ENCODE results near the gene DLX1.

The DLX1 gene

GRCh38 chr2:172094294-172095145 lies 9.2 kb downstream of the DLX1 start:
- DNase-seq: peak in 1 of 2 experiments; percentile 31
- no peak for TF ChIP-seq POLR2A (IDR thresholded peaks at IDR 0.05; ENCODE audit: low read length)

DNA sequence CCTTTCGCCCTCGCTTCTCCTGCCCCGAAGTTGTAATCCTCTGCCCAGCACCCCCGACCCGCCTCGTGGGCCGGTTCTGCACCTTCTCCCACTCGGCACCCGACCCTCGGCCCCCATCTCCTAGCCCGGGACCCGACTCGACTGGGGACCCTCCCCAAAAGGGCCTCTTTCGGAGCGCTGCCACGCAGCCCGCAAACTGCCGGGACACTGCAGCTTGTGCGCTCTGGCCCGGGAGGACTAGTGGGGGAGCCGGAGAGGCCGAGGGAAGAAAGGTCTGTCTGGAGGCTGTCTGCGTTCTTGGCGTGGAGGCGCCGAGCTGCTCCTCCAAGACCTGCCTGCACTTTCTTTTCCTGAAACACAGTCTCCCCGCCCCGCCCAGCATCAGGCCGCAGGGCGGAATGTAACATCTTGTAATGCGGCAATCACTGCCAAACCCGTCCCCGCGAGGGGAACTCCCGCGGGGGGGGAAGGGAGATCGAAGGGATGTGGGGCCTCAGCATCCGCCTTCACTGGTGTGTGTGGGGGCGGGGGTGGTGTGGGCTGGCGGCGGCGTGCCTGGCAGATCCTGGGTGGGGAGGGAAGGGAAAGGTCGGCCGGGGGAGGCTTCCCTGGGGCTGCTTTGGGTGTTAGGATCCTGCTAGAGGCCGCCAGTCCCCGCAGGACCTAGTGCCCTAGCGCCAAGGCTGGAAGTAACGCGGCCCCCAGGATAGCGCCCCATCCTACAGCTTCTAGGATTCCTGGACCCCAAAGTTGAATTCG lies 10.0 kb downstream of the DLX1 start:
- peak; percentile 25 to 58 for DNase-seq
- TF ChIP-seq GATA1 (IDR thresholded peaks at IDR 0.05; ENCODE audit: low read depth, low read length) (no peak), POLR2A (IDR thresholded peaks at IDR 0.05; ENCODE audit: low read length) (no peak)

GRCh38 chr2:172095905-172096625 lies 10.8 kb downstream of the DLX1 start:
- DNase-seq: peak in 1 of 2 experiments; percentile 35

GRCh38 chr2:172096626-172097547 lies 11.6 kb downstream of the DLX1 start:
- DNase-seq: peak in 1 of 2 experiments; percentile 26
- no peak for TF ChIP-seq POLR2A (IDR thresholded peaks at IDR 0.05; ENCODE audit: low read length)
- no peak for TF ChIP-seq GATA1 (IDR thresholded peaks at IDR 0.05; ENCODE audit: low read depth, low read length)

More at GRCh38 chr2:172095905-172096625, 10.8 kb downstream of the DLX1 start:
- TF ChIP-seq POLR2A (IDR thresholded peaks at IDR 0.05; ENCODE audit: low read length): no peak
- TF ChIP-seq GATA1 (IDR thresholded peaks at IDR 0.05; ENCODE audit: low read depth, low read length): no peak

- DNase-seq: peak; percentile 83 to 86
- TF ChIP-seq POLR2A (IDR thresholded peaks at IDR 0.05; ENCODE audit: low read length) (no peak), GATA1 (IDR thresholded peaks at IDR 0.05; ENCODE audit: low read depth, low read length) (no peak)
Measured at GRCh38 chr2:172097557-172098131, 12.3 kb downstream of the DLX1 start.

DNA sequence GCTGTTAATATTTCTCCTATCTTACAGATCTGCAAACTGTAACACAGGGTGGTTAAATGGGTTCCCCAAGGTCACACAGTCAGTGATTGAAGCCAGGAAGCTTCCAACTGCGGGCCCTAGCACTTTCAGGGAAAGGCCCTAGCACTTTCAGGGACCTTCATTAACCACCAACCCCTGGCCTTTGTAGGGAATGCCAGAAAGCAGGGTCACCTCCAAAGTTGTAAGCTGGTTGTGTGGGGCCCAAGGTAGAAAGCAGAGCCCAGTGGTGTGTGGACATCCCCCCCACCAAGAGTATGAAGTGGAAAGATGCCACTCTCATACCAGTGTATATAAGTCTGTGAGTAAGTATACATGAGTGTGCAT lies 13.0 kb downstream of the DLX1 start:
- TF ChIP-seq GATA1 (IDR thresholded peaks at IDR 0.05; ENCODE audit: low read depth, low read length) (no peak), POLR2A (IDR thresholded peaks at IDR 0.05; ENCODE audit: low read length) (no peak)
- peak in 1 of 2 experiments; percentile 41 for DNase-seq

- TF ChIP-seq POLR2A (IDR thresholded peaks at IDR 0.05; ENCODE audit: low read length): no peak
- no peak for TF ChIP-seq GATA1 (IDR thresholded peaks at IDR 0.05; ENCODE audit: low read depth, low read length)
- peak; percentile 42 to 80 for DNase-seq
Measured at GRCh38 chr2:172098650-172099471, 13.6 kb downstream of the DLX1 start.

GRCh38 chr2:172099472-172100079 lies 14.3 kb downstream of the DLX1 start:
- no peak for DNase-seq
- TF ChIP-seq GATA1 (IDR thresholded peaks at IDR 0.05; ENCODE audit: low read depth, low read length) (no peak), POLR2A (IDR thresholded peaks at IDR 0.05; ENCODE audit: low read length) (no peak)

DNA sequence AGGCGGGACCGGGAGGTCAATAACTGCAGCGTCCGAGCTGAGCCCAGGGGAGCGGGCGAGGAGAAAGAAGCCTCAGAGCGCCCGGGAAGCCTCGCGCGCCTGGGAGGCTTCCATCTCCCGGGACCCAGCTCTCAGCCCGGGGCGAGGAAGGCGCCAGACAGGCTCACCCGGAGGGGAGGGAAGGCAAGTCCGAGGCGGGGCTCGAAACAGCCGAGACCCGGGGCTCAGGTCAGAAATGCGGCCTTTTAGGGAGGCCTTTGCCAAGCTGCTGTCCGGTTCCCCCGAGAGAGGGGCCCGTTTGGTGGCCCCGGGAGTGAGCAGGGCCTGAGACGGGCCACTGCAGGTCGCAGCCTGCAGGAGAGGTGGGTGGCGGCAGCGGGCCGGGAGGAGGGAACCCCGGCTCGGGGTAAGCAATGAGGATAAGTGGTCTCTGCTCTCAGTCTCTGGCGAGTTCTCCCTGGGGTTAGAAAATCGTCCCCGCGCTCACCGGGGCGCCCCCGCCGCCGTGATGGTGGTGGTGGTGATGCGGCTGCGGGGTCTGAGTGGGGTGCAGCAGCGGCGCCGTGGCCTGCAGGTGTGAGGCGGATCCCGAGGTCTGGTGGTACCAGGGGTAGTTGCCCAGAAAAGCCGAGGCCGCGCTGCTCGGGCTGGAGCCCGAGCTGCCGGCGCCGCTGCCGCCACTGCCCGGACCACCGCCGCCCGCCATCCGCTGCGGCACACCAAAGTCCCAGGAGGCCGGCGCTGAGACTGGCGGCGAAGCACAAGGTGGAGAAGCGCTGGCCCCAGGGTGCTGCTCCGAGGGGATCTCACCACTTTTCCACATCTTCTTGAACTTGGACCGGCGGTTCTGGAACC lies 15.0 kb downstream of the DLX1 start:
- TF ChIP-seq POLR2A (IDR thresholded peaks at IDR 0.05; ENCODE audit: low read length): no peak
- no peak for TF ChIP-seq GATA1 (IDR thresholded peaks at IDR 0.05; ENCODE audit: low read depth, low read length)
- DNase-seq: peak in 1 of 2 experiments; percentile 24

- peak; percentile 36 to 51 for DNase-seq
- no peak for TF ChIP-seq POLR2A (IDR thresholded peaks at IDR 0.05; ENCODE audit: low read length)
- TF ChIP-seq GATA1 (IDR thresholded peaks at IDR 0.05; ENCODE audit: low read depth, low read length): no peak
Measured at GRCh38 chr2:172100935-172101820, 15.9 kb downstream of the DLX1 start.

Measured in erythroblast (primary cell).